ENCODE measurements around the gene SLC24A3. TPM values are rescaled to one million over a fixed set of nuclear protein-coding genes. Genes with fewer than 3 reads are reported as not detected.

The SLC24A3 gene
- total and polyA plus RNA-seq, 2 of the 13 experiments (the other 11 are each of a cell fraction or from before 2014, with no cell fraction given), result not detected

DNA sequence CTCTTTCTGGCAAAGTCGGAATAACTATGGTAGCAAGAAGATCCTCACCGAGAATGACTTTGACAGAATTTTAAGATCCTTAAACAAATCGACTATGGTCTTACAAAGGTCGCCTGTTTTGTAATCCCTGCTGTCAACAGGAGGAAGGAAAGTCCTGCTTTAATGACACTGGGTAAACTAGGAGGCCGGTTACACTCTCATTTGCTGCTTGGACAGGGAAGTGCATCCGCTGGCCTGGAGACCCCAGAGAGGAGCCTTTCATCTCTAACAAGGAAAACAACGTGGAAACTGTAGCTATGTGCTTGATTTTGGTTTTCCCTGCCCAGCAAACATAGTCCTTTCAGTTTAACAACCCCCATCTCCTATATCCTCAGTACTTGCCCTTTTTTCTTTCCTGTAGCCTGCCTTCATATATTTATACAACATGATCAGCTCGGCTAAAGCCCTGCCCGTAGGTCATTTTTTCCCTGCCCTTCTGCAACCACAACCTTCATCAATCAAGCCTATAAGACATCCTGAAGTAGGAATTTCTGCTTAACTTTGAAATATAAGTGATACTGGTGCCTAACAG is 448.5 kb downstream of the SLC24A3 start (continued):
- TF ChIP-seq, protein P1, sequence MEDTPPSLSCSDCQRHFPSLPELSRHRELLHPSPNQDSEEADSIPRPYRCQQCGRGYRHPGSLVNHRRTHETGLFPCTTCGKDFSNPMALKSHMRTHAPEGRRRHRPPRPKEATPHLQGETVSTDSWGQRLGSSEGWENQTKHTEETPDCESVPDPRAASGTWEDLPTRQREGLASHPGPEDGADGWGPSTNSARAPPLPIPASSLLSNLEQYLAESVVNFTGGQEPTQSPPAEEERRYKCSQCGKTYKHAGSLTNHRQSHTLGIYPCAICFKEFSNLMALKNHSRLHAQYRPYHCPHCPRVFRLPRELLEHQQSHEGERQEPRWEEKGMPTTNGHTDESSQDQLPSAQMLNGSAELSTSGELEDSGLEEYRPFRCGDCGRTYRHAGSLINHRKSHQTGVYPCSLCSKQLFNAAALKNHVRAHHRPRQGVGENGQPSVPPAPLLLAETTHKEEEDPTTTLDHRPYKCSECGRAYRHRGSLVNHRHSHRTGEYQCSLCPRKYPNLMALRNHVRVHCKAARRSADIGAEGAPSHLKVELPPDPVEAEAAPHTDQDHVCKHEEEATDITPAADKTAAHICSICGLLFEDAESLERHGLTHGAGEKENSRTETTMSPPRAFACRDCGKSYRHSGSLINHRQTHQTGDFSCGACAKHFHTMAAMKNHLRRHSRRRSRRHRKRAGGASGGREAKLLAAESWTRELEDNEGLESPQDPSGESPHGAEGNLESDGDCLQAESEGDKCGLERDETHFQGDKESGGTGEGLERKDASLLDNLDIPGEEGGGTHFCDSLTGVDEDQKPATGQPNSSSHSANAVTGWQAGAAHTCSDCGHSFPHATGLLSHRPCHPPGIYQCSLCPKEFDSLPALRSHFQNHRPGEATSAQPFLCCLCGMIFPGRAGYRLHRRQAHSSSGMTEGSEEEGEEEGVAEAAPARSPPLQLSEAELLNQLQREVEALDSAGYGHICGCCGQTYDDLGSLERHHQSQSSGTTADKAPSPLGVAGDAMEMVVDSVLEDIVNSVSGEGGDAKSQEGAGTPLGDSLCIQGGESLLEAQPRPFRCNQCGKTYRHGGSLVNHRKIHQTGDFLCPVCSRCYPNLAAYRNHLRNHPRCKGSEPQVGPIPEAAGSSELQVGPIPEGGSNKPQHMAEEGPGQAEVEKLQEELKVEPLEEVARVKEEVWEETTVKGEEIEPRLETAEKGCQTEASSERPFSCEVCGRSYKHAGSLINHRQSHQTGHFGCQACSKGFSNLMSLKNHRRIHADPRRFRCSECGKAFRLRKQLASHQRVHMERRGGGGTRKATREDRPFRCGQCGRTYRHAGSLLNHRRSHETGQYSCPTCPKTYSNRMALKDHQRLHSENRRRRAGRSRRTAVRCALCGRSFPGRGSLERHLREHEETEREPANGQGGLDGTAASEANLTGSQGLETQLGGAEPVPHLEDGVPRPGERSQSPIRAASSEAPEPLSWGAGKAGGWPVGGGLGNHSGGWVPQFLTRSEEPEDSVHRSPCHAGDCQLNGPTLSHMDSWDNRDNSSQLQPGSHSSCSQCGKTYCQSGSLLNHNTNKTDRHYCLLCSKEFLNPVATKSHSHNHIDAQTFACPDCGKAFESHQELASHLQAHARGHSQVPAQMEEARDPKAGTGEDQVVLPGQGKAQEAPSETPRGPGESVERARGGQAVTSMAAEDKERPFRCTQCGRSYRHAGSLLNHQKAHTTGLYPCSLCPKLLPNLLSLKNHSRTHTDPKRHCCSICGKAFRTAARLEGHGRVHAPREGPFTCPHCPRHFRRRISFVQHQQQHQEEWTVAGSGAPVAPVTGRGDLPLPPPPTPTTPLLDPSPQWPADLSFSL (CRISPR knock-in tag; IDR thresholded peaks at IDR 0.05), result no peak
- TF ChIP-seq MED1 (CRISPR knock-in tag; IDR thresholded peaks at IDR 0.05) (peak; percentile 66; the same call in 1 of the 2 replicates), GABPA (IDR thresholded peaks at IDR 0.05; ENCODE audit: low read depth, low read length) (no peak), GABPA (CRISPR knock-in tag; IDR thresholded peaks at IDR 0.05; ENCODE audit: low read depth) (no peak), ZIK1 (CRISPR knock-in tag; IDR thresholded peaks at IDR 0.05; ENCODE audit: borderline replicate concordance, low read depth) (no peak), ZNF766 (CRISPR knock-in tag; IDR thresholded peaks at IDR 0.05; ENCODE audit: borderline replicate concordance) (no peak), FOSL1 (CRISPR knock-in tag; IDR thresholded peaks at IDR 0.05; ENCODE audit: borderline replicate concordance) (no peak), TARDBP (CRISPR knock-in tag; IDR thresholded peaks at IDR 0.05) (peak; percentile 67; the same call in 1 of the 2 replicates), KDM5A (IDR thresholded peaks at IDR 0.05; ENCODE audit: borderline replicate concordance, low read length) (no peak), RBM39 (IDR thresholded peaks at IDR 0.05; ENCODE audit: low read depth, low read length, poor library complexity, severe bottlenecking) (no peak), ARNT2 (CRISPR knock-in tag; IDR thresholded peaks at IDR 0.05; ENCODE audit: low read depth) (no peak), TCF7 (IDR thresholded peaks at IDR 0.05; ENCODE audit: low read depth) (peak; percentile 86), HNRNPH1 (optimal IDR thresholded peaks at IDR 0.05; ENCODE audit: low read depth, low read length) (no peak), NFYC (CRISPR knock-in tag; IDR thresholded peaks at IDR 0.05) (no peak)
- TF ChIP-seq, protein P2, sequence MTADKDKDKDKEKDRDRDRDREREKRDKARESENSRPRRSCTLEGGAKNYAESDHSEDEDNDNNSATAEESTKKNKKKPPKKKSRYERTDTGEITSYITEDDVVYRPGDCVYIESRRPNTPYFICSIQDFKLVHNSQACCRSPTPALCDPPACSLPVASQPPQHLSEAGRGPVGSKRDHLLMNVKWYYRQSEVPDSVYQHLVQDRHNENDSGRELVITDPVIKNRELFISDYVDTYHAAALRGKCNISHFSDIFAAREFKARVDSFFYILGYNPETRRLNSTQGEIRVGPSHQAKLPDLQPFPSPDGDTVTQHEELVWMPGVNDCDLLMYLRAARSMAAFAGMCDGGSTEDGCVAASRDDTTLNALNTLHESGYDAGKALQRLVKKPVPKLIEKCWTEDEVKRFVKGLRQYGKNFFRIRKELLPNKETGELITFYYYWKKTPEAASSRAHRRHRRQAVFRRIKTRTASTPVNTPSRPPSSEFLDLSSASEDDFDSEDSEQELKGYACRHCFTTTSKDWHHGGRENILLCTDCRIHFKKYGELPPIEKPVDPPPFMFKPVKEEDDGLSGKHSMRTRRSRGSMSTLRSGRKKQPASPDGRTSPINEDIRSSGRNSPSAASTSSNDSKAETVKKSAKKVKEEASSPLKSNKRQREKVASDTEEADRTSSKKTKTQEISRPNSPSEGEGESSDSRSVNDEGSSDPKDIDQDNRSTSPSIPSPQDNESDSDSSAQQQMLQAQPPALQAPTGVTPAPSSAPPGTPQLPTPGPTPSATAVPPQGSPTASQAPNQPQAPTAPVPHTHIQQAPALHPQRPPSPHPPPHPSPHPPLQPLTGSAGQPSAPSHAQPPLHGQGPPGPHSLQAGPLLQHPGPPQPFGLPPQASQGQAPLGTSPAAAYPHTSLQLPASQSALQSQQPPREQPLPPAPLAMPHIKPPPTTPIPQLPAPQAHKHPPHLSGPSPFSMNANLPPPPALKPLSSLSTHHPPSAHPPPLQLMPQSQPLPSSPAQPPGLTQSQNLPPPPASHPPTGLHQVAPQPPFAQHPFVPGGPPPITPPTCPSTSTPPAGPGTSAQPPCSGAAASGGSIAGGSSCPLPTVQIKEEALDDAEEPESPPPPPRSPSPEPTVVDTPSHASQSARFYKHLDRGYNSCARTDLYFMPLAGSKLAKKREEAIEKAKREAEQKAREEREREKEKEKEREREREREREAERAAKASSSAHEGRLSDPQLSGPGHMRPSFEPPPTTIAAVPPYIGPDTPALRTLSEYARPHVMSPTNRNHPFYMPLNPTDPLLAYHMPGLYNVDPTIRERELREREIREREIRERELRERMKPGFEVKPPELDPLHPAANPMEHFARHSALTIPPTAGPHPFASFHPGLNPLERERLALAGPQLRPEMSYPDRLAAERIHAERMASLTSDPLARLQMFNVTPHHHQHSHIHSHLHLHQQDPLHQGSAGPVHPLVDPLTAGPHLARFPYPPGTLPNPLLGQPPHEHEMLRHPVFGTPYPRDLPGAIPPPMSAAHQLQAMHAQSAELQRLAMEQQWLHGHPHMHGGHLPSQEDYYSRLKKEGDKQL (CRISPR knock-in tag; IDR thresholded peaks at IDR 0.05; ENCODE audit: low read depth), result no peak
